GM21576 (cell line): ENCODE results near the gene MEIOSIN.
"Not testable (repeated sequence)": the region's sequence is repeated elsewhere in the genome, so short reads cannot be mapped to it uniquely, and the experiment has no call there.

Experiments used
- ATAC-seq: cut with Tn5 transposase; IDR thresholded peaks from one replicate; pipeline ENCODE4 v1.9.1; 2021; ENCODE audit warnings: mild to moderate bottlenecking, moderate library complexity; ENCODE audit not compliant: unreplicated experiment

Gene MEIOSIN

GRCh38 chr19:45793876-45794275 is 60.6 kb downstream of the MEIOSIN start:
- no peak for ATAC-seq

GRCh38 chr19:45794627-45795026 is 61.4 kb downstream of the MEIOSIN start:
- no peak for ATAC-seq

- no peak for ATAC-seq
Measured at GRCh38 chr19:45798995-45799517, 65.8 kb downstream of the MEIOSIN start.

GRCh38 chr19:45799541-45799940 is 66.3 kb downstream of the MEIOSIN start:
- not testable (repeated sequence) for ATAC-seq

- no peak for ATAC-seq
Measured at GRCh38 chr19:45800070-45800553, 66.9 kb downstream of the MEIOSIN start.

GRCh38 chr19:45801603-45802175 is 68.5 kb downstream of the MEIOSIN start:
- ATAC-seq, result no peak

- ATAC-seq, result no peak
Measured at GRCh38 chr19:45804140-45804958, 71.1 kb downstream of the MEIOSIN start.

DNA sequence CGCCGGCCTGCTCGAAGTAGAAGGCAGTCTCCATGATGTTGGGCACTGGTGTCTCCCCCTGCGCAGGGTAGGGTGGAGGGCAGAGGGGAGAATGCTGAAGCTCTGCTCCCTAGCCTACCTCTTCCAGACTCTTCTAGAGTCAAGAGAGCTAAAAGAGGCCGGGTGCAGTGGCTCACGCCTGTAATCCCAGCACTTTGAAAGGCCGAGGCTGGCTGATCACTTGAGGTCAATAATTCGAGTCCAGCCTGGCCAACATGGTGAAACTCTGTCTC is 71.7 kb downstream of the MEIOSIN start:
- ATAC-seq, result no peak

DNA sequence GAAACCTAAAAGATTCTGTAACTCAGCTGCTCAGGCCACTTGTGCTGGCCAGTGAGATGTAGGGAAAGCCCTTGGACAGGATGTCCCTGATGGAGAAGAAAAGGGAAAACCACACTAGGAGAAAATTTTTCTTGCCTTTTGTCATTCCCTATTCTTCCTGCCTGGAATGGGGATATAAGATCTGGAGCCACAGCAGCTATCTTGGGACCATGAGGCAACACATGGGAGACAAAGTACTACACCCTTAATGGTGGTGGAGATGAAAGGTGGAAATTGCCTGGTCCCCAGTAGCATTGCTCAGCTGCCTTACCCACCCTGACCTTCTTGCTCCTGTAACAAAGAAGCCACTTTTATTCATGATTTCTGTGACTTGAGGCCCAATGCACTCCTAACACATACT is 72.5 kb downstream of the MEIOSIN start:
- no peak for ATAC-seq

GRCh38 chr19:45809643-45810159 is 76.5 kb downstream of the MEIOSIN start:
- ATAC-seq, result no peak

DNA sequence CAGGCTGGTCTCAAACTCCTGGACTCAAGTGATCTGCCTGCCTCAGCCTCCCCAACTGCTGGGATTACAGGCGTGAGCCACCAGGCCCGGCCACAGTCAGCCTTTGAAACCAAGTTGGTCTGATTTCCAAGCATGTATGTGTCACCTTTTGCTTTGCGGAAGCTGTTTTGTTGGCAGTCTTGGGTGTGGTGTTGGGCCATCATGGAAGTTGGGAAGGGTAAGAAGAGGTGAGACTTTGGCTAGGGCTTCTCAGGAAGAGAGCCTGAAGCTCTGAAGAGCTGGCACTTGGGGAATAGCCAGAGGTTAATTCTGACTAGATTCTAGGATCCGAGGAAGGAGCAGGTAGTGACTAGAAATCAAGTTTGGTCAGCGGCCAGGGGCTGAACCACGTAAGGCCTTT is 79.1 kb downstream of the MEIOSIN start:
- ATAC-seq, result no peak
